AG04449 (cell line): Measurements from ENCODE around the gene TBC1D10A.

Experiments used
- CTCF ChIA-PET: fragments of 350-600 bp; formaldehyde crosslinking; extraction: SDS; loops from one replicate; lab custom pipeline; 2021; ENCODE audit warnings: antibody characterized with exemption; lab: Yijun Ruan, JAX
- POLR2A ChIA-PET: fragments of 400-600, 350-600 bp; formaldehyde crosslinking; extraction: SDS; loops from one replicate; lab custom pipeline; 2020; ENCODE audit warnings: antibody characterized with exemption, inconsistent platforms; lab: Yijun Ruan, JAX
- DNase-seq: peaks from one replicate; pipeline ENCODE4 v3.0.0-alpha.2; 2010; ENCODE audit warnings: low read depth, low spot score
- H3K4me3 ChIP-seq: 2 replicates; pipeline ENCODE4 v1.5.1; 2011; ENCODE audit warnings: low read depth, mild to moderate bottlenecking, control low read depth, low read length
- CTCF ChIP-seq: IDR thresholded peaks from one replicate; pipeline ENCODE4 v1.5.1; 2011; ENCODE audit warnings: mild to moderate bottlenecking, moderate library complexity, low read length, control low read depth, inconsistent platforms; ENCODE audit not compliant: insufficient read depth; ENCODE audit errors: missing control alignments

TBC1D10A gene

DNA sequence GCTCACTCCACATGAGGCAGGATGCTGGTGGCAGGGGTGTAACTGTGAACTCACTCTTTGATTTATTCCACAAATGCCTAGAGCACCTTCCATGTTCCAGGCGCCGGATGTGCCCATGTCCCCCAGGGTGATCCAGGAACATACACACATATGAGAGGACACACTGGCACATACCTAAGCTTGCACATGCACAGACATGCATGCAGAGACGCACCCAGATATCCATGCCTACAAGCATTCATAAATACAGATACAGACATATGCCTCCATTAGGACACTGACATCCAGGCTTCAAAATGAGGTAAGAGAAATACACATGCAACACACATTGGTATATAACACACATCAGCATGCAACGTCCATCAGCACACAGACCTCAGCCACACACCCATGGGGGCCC, 64.6 kb downstream of the TBC1D10A start:
- no peak overlapping the region for H3K4me3 ChIP-seq
- DNase-seq: no peak
- ChIA-PET POLR2A (no interaction called here), CTCF (interaction anchor here (1.0 to 3.2 kb wide), 8 partner anchors 10 to 166 kb away, joined by 3 to 12 read pairs (median 4); no protein-coding TSS in a partner anchor)
- no peak for TF ChIP-seq CTCF

- ChIA-PET POLR2A (interaction anchor here (0.6 to 1.3 kb wide), 2 partner anchors 163 to 452 kb away, joined by 3 read pairs; no protein-coding TSS in a partner anchor), CTCF (interaction anchor here (0.7 to 3.2 kb wide), 16 partner anchors 10 to 224 kb away, joined by 3 to 12 read pairs (median 4); no protein-coding TSS in a partner anchor)
- TF ChIP-seq CTCF: no peak
- DNase-seq: no peak
- H3K4me3 ChIP-seq: no peak overlapping the region
These were observed 65.6 kb downstream of the TBC1D10A start for GRCh38 chr22:30261134-30261533.

DNA sequence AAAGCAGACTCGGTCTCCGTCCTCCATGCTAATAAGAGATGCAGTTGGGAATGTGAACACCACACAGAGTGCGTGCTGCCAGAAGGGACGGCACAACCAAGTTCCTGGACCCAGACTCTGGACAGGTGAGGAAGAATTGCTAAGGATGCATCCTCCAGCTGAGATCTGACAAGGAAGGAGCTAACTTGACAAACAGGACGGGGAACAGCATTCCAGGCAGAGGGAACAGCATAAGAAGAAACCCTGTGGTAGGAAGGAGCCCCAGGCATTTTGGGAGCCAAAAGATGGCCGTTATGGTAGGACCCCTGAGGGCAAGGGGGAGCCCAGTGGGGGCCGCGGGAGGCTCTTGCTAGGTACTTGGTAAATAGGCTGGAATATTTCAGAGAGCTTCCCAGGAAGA, 66.1 kb downstream of the TBC1D10A start:
- no peak overlapping the region for H3K4me3 ChIP-seq
- no peak for TF ChIP-seq CTCF
- ChIA-PET POLR2A (interaction anchor here (0.6 to 1.3 kb wide), 2 partner anchors 163 to 452 kb away, joined by 3 read pairs; no protein-coding TSS in a partner anchor), CTCF (interaction anchor here (0.7 to 3.2 kb wide), 16 partner anchors 10 to 224 kb away, joined by 3 to 12 read pairs (median 4); no protein-coding TSS in a partner anchor)
- no peak for DNase-seq

DNA sequence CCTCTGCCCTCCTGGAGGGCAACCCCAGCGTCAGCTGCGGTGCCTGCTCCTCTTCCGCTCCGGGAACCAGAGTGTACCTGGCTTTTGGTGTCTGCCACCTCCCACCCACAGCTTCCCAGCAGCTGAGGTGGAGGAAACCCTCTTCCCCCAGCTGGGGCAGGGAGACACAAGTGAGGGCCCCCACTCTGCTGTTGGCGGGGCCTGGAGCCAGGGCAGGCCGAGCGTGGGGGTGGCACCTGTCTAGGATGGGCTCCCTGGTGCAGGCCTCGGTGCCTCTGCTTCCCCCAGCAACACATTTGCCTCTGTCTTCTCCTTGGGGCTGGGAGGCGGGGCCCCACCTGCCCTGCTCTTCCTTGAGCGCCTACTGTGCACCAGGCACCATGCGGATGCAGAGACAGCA, 66.5 kb downstream of the TBC1D10A start:
- no peak for DNase-seq
- TF ChIP-seq CTCF: no peak
- ChIA-PET CTCF (interaction anchor here (0.9 to 3.2 kb wide), 7 partner anchors 18 to 225 kb away, joined by 3 to 12 read pairs (median 3); no protein-coding TSS in a partner anchor), POLR2A (no interaction called here)
- no peak overlapping the region for H3K4me3 ChIP-seq

DNA sequence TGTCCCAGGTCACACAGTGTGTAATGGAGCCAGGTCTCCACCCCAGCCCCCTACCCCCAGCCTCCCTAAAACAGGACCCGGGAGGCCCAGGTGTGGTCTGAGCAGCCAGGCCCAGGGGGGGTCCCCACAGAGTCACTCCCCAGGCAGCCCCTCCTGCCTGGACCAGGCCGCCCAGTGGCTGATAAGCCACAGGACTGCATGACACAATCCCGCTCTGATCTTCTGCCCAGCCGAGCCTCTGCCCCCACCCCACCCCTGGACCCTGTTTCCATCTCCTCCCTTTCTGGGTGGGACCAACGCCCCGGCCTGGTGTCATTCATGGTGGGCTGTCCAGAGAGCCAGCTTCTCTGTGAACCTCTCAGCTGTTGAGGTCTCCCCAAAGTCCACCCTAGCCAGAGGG, 72.4 kb downstream of the TBC1D10A start:
- H3K4me3 ChIP-seq: no peak overlapping the region
- ChIA-PET POLR2A (no interaction called here), CTCF (interaction anchor here (1.0 to 2.4 kb wide), 13 partner anchors 12 to 170 kb away, joined by 3 to 19 read pairs (median 6); partner anchors contain the start of genes CASTOR1 and MTFP1)
- TF ChIP-seq CTCF: no peak
- DNase-seq: no peak

GRCh38 chr22:30253205-30253852, 73.4 kb downstream of the TBC1D10A start:
- no peak for TF ChIP-seq CTCF
- POLR2A ChIA-PET: no interaction called here
- CTCF ChIA-PET: interaction anchor here (1.2 to 1.5 kb wide), 5 partner anchors 10 to 169 kb away, joined by 3 to 5 read pairs (median 4); no protein-coding TSS in a partner anchor
- H3K4me3 ChIP-seq: no peak overlapping the region
- DNase-seq: no peak
